Measurements from ENCODE around the gene DPEP2NB. TPM values are rescaled to one million over a fixed set of nuclear protein-coding genes. Genes with fewer than 3 reads are reported as not detected.

DPEP2NB gene
- total and polyA plus RNA-seq, 10 of the 15 experiments (the other 5 are each of a cell fraction or from before 2014, with no cell fraction given), result not detected

- Histone ChIP-seq H4K20me1 (ENCODE audit: control insufficient read depth, insufficient read depth) (no peaks in the 10 kb centered on the region), H3K4me3 (no peak overlapping the region), H3K4me1 (ENCODE audit: control insufficient read depth, insufficient read depth, low read length) (peaks cover 22% of the 10 kb centered on the region), H3K27me3 (replicated peaks in 1 of 2; ENCODE audit: control insufficient read depth in 2 of 2, insufficient read depth in 2 of 2, low read length in 1 of 2) (no peaks in the 10 kb centered on the region; a peak in 1 of 4 replicates), H3K9ac (ENCODE audit: control insufficient read depth, insufficient read depth, low read length) (0 out of 2 replicates have a peak overlapping the region, but pooled peaks have one; percentile 10), H3K4me2 (ENCODE audit: control insufficient read depth, insufficient read depth) (peak overlapping the region; percentile 63), H3K36me3 (ENCODE audit: control insufficient read depth in 2 of 2, insufficient read depth in 2 of 2, low read length in 1 of 2) (no peaks in the 10 kb centered on the region), H3K27ac (ENCODE audit: control insufficient read depth, insufficient read depth) (peak overlapping the region; percentile 13; the same call in 1 of the 2 replicates), H3K79me2 (ENCODE audit: control insufficient read depth, insufficient read depth, low read length) (no peaks in the 10 kb centered on the region), H3K9me3 (replicated peaks; ENCODE audit: control insufficient read depth, insufficient read depth, low read length) (no peaks in the 10 kb centered on the region), H2AFZ (ENCODE audit: control insufficient read depth, low read depth, low read length) (peak overlapping the region; percentile 35; the same call in 1 of the 2 replicates)
- DNase-seq (ENCODE audit: low read depth, low spot score) (no peak), FAIRE-seq (peak; percentile 76), ATAC-seq (peak; percentile 73)
- ChIA-PET POLR2A (interaction anchor here (0.6 to 1.6 kb wide), 3 partner anchors 8 to 40 kb away, joined by 4 to 5 read pairs (median 4); no protein-coding TSS in a partner anchor), RAD21 (ENCODE audit: unreplicated experiment) (no interaction called here), SMC1A (ENCODE audit: uncharacterized antibody, unreplicated experiment) (interaction anchor here (0.8 to 1.4 kb wide), 2 partner anchors 8 to 11 kb away, joined by 4 to 7 read pairs; no protein-coding TSS in a partner anchor), CTCF (interaction anchor here (0.6 to 1.1 kb wide), 4 partner anchors 8 to 65 kb away, joined by 3 to 4 read pairs (median 4); no protein-coding TSS in a partner anchor)
- 13% methylated on average over 14 of the region's 14 CpGs for WGBS (ENCODE audit: insufficient coverage, insufficient replicate concordance, low lambda C conversion rate, missing lambda C conversion rate)
- in situ Hi-C loops (cut with MboI), result no loop called here
- no TSS peak for BruUV-seq (replicated peaks)
- intact Hi-C loops (cut with micrococcal nuclease; ENCODE audit: unreplicated experiment), result no loop called here
- TF ChIP-seq EGR1 (IDR thresholded peaks at IDR 0.05; ENCODE audit: borderline replicate concordance in 1 of 2, low read depth in 2 of 2, low read length in 2 of 2) (peak in 1 of 2 experiments; percentile 65; a peak in 1 of 3 replicates), NFIC (IDR thresholded peaks at IDR 0.05; ENCODE audit: low read depth, low read length) (peak; percentile 79), SMARCA5 (IDR thresholded peaks at IDR 0.05) (no peak), RUNX3 (IDR thresholded peaks at IDR 0.05; ENCODE audit: low read length) (peak; percentile 98), IKZF1 (conservative IDR thresholded peaks at IDR 0.05) (peak; percentile 68), FOXM1 (IDR thresholded peaks at IDR 0.05; ENCODE audit: low read depth, low read length) (peak; percentile 75), SP1 (IDR thresholded peaks at IDR 0.05; ENCODE audit: low read depth, low read length) (peak; percentile 24), SPI1 (IDR thresholded peaks at IDR 0.05; ENCODE audit: borderline replicate concordance, insufficient read depth, low read depth, low read length) (0 out of 2 replicates have a peak, but pooled peaks have one; percentile 19), ESRRA (IDR thresholded peaks at IDR 0.05; ENCODE audit: low read length) (no peak), PAX5 (IDR thresholded peaks at IDR 0.05; ENCODE audit: borderline replicate concordance, low read depth, low read length) (peak; percentile 52; the same call in 1 of the 2 replicates), JUNB (IDR thresholded peaks at IDR 0.05) (peak; percentile 45; the same call in 1 of the 2 replicates), BCL11A (IDR thresholded peaks at IDR 0.05; ENCODE audit: low read depth, low read length) (peak; percentile 72)
- TF ChIP-seq, protein P1, sequence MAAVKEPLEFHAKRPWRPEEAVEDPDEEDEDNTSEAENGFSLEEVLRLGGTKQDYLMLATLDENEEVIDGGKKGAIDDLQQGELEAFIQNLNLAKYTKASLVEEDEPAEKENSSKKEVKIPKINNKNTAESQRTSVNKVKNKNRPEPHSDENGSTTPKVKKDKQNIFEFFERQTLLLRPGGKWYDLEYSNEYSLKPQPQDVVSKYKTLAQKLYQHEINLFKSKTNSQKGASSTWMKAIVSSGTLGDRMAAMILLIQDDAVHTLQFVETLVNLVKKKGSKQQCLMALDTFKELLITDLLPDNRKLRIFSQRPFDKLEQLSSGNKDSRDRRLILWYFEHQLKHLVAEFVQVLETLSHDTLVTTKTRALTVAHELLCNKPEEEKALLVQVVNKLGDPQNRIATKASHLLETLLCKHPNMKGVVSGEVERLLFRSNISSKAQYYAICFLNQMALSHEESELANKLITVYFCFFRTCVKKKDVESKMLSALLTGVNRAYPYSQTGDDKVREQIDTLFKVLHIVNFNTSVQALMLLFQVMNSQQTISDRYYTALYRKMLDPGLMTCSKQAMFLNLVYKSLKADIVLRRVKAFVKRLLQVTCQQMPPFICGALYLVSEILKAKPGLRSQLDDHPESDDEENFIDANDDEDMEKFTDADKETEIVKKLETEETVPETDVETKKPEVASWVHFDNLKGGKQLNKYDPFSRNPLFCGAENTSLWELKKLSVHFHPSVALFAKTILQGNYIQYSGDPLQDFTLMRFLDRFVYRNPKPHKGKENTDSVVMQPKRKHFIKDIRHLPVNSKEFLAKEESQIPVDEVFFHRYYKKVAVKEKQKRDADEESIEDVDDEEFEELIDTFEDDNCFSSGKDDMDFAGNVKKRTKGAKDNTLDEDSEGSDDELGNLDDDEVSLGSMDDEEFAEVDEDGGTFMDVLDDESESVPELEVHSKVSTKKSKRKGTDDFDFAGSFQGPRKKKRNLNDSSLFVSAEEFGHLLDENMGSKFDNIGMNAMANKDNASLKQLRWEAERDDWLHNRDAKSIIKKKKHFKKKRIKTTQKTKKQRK (IDR thresholded peaks at IDR 0.05; ENCODE audit: low read depth, low read length), result no peak
- TF ChIP-seq, protein P2, sequence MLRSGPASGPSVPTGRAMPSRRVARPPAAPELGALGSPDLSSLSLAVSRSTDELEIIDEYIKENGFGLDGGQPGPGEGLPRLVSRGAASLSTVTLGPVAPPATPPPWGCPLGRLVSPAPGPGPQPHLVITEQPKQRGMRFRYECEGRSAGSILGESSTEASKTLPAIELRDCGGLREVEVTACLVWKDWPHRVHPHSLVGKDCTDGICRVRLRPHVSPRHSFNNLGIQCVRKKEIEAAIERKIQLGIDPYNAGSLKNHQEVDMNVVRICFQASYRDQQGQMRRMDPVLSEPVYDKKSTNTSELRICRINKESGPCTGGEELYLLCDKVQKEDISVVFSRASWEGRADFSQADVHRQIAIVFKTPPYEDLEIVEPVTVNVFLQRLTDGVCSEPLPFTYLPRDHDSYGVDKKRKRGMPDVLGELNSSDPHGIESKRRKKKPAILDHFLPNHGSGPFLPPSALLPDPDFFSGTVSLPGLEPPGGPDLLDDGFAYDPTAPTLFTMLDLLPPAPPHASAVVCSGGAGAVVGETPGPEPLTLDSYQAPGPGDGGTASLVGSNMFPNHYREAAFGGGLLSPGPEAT (IDR thresholded peaks at IDR 0.05; ENCODE audit: low read depth), result 0 out of 2 replicates have a peak, but pooled peaks have one; percentile 35
- TF ChIP-seq, protein P3, sequence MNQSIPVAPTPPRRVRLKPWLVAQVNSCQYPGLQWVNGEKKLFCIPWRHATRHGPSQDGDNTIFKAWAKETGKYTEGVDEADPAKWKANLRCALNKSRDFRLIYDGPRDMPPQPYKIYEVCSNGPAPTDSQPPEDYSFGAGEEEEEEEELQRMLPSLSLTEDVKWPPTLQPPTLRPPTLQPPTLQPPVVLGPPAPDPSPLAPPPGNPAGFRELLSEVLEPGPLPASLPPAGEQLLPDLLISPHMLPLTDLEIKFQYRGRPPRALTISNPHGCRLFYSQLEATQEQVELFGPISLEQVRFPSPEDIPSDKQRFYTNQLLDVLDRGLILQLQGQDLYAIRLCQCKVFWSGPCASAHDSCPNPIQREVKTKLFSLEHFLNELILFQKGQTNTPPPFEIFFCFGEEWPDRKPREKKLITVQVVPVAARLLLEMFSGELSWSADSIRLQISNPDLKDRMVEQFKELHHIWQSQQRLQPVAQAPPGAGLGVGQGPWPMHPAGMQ (IDR thresholded peaks at IDR 0.05; ENCODE audit: borderline replicate concordance), result no peak
- TF ChIP-seq, protein P4, sequence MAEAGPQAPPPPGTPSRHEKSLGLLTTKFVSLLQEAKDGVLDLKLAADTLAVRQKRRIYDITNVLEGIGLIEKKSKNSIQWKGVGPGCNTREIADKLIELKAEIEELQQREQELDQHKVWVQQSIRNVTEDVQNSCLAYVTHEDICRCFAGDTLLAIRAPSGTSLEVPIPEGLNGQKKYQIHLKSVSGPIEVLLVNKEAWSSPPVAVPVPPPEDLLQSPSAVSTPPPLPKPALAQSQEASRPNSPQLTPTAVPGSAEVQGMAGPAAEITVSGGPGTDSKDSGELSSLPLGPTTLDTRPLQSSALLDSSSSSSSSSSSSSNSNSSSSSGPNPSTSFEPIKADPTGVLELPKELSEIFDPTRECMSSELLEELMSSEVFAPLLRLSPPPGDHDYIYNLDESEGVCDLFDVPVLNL (IDR thresholded peaks at IDR 0.05; ENCODE audit: low read depth, low read length), result no peak
These were observed 40.2 kb downstream of the DPEP2NB start for GRCh38 chr16:67975321-67976105.

All from GM12878 (cell line).